ENCODE data around the gene TBC1D16. TPM values are rescaled to one million over a fixed set of nuclear protein-coding genes. Genes with fewer than 3 reads are reported as not detected.

The TBC1D16 gene
- total and polyA plus RNA-seq, 10 of the 15 experiments (the other 5 are each of a cell fraction or from before 2014, with no cell fraction given) = 0.01 to 0.13 (median 0.06) TPM; not detected in 3

DNA sequence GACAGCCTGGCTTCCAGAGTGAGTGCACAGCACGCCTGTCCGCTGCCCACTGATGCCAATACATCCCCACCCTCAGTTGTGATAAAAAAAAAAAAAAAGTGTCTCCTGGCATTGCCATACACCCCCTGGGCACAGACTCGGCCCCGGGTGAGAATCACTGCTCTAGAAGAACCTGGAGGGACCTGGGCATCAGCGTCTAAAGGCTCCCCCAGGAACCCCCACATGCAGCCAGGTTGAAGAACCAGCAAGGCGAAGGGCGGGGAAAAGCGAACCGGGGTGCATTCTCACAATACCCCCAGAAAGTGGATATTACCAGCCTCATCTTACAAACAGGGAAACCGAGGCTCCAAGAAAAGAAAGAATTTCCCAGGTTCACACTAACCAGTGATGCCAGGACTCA, 27.7 kb downstream of the TBC1D16 start:
- no peak overlapping the region for H3K4me2 ChIP-seq (ENCODE audit: control insufficient read depth, insufficient read depth)
- ChIA-PET RAD21 (ENCODE audit: unreplicated experiment) (interaction anchor here (1.3 kb wide), 1 partner anchor 93 kb away, joined by 3 read pairs; the partner anchor contains the start of gene GAA), POLR2A (interaction anchor here (0.8 kb wide), 1 partner anchor 10 kb away, joined by 3 read pairs; no protein-coding TSS in a partner anchor), SMC1A (ENCODE audit: uncharacterized antibody, unreplicated experiment) (interaction anchor here (1.9 kb wide), 1 partner anchor 14 kb away, joined by 5 read pairs; no protein-coding TSS in a partner anchor), CTCF (interaction anchor here (0.6 to 2.6 kb wide), 13 partner anchors 9 to 267 kb away, joined by 3 to 13 read pairs (median 6); no protein-coding TSS in a partner anchor)
- TF ChIP-seq, protein P1, sequence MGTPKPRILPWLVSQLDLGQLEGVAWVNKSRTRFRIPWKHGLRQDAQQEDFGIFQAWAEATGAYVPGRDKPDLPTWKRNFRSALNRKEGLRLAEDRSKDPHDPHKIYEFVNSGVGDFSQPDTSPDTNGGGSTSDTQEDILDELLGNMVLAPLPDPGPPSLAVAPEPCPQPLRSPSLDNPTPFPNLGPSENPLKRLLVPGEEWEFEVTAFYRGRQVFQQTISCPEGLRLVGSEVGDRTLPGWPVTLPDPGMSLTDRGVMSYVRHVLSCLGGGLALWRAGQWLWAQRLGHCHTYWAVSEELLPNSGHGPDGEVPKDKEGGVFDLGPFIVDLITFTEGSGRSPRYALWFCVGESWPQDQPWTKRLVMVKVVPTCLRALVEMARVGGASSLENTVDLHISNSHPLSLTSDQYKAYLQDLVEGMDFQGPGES (IDR thresholded peaks at IDR 0.05) = no peak
- TF ChIP-seq, protein P2, sequence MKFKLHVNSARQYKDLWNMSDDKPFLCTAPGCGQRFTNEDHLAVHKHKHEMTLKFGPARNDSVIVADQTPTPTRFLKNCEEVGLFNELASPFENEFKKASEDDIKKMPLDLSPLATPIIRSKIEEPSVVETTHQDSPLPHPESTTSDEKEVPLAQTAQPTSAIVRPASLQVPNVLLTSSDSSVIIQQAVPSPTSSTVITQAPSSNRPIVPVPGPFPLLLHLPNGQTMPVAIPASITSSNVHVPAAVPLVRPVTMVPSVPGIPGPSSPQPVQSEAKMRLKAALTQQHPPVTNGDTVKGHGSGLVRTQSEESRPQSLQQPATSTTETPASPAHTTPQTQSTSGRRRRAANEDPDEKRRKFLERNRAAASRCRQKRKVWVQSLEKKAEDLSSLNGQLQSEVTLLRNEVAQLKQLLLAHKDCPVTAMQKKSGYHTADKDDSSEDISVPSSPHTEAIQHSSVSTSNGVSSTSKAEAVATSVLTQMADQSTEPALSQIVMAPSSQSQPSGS (IDR thresholded peaks at IDR 0.05; ENCODE audit: low read length) = no peak
- TF ChIP-seq, protein P3, sequence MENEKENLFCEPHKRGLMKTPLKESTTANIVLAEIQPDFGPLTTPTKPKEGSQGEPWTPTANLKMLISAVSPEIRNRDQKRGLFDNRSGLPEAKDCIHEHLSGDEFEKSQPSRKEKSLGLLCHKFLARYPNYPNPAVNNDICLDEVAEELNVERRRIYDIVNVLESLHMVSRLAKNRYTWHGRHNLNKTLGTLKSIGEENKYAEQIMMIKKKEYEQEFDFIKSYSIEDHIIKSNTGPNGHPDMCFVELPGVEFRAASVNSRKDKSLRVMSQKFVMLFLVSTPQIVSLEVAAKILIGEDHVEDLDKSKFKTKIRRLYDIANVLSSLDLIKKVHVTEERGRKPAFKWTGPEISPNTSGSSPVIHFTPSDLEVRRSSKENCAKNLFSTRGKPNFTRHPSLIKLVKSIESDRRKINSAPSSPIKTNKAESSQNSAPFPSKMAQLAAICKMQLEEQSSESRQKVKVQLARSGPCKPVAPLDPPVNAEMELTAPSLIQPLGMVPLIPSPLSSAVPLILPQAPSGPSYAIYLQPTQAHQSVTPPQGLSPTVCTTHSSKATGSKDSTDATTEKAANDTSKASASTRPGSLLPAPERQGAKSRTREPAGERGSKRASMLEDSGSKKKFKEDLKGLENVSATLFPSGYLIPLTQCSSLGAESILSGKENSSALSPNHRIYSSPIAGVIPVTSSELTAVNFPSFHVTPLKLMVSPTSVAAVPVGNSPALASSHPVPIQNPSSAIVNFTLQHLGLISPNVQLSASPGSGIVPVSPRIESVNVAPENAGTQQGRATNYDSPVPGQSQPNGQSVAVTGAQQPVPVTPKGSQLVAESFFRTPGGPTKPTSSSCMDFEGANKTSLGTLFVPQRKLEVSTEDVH (IDR thresholded peaks at IDR 0.05; ENCODE audit: low read depth, partially characterized antibody) = no peak
- no peak for TF ChIP-seq CBX3 (IDR thresholded peaks at IDR 0.05; ENCODE audit: borderline replicate concordance, low read depth)
- no peak for TF ChIP-seq JUND (IDR thresholded peaks at IDR 0.05; ENCODE audit: low read depth, low read length)
- no peak for TF ChIP-seq DPF2 (IDR thresholded peaks at IDR 0.05)
- TF ChIP-seq, protein P4, sequence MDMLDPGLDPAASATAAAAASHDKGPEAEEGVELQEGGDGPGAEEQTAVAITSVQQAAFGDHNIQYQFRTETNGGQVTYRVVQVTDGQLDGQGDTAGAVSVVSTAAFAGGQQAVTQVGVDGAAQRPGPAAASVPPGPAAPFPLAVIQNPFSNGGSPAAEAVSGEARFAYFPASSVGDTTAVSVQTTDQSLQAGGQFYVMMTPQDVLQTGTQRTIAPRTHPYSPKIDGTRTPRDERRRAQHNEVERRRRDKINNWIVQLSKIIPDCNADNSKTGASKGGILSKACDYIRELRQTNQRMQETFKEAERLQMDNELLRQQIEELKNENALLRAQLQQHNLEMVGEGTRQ (IDR thresholded peaks at IDR 0.05; ENCODE audit: borderline replicate concordance, low read depth, low read length) = no peak
- no peak for TF ChIP-seq TCF3 (IDR thresholded peaks at IDR 0.05; ENCODE audit: borderline replicate concordance, insufficient read depth, low read depth, low read length)
- TF ChIP-seq, protein P5, sequence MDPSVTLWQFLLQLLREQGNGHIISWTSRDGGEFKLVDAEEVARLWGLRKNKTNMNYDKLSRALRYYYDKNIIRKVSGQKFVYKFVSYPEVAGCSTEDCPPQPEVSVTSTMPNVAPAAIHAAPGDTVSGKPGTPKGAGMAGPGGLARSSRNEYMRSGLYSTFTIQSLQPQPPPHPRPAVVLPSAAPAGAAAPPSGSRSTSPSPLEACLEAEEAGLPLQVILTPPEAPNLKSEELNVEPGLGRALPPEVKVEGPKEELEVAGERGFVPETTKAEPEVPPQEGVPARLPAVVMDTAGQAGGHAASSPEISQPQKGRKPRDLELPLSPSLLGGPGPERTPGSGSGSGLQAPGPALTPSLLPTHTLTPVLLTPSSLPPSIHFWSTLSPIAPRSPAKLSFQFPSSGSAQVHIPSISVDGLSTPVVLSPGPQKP (IDR thresholded peaks at IDR 0.05; ENCODE audit: low read depth, low read length) = no peak
- no peak for TF ChIP-seq MYB (IDR thresholded peaks at IDR 0.05; ENCODE audit: borderline replicate concordance, low read depth, low read length)
- TF ChIP-seq, protein P6, sequence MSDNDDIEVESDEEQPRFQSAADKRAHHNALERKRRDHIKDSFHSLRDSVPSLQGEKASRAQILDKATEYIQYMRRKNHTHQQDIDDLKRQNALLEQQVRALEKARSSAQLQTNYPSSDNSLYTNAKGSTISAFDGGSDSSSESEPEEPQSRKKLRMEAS (IDR thresholded peaks at IDR 0.05; ENCODE audit: low read depth, low read length) = no peak
- no peak for TF ChIP-seq SIX5 (IDR thresholded peaks at IDR 0.05; ENCODE audit: low read depth, low read length, severe bottlenecking)
- intact Hi-C loops (cut with micrococcal nuclease; ENCODE audit: unreplicated experiment) (no loop called here), in situ Hi-C loops (cut with MboI) (no loop called here)
- H3K9me3 ChIP-seq (replicated peaks; ENCODE audit: control insufficient read depth, insufficient read depth, low read length) = no peaks in the 10 kb centered on the region
- no peak overlapping the region for H3K9ac ChIP-seq (ENCODE audit: control insufficient read depth, insufficient read depth, low read length)
- no peaks in the 10 kb centered on the region for H4K20me1 ChIP-seq (ENCODE audit: control insufficient read depth, insufficient read depth)
- no peak overlapping the region for H3K4me3 ChIP-seq
- WGBS (ENCODE audit: insufficient coverage, insufficient replicate concordance, low lambda C conversion rate, missing lambda C conversion rate) = 57% methylated on average over 10 of the region's 10 CpGs
- H3K27me3 ChIP-seq (replicated peaks in 1 of 2; ENCODE audit: control insufficient read depth in 2 of 2, insufficient read depth in 2 of 2, low read length in 1 of 2) = no peaks in the 10 kb centered on the region; a peak in 1 of 4 replicates
- no peak for ATAC-seq
- H3K4me1 ChIP-seq (ENCODE audit: control insufficient read depth, insufficient read depth, low read length) = no peaks in the 10 kb centered on the region
- BruUV-seq (replicated peaks) = no TSS peak
- no peak for DNase-seq (ENCODE audit: low read depth, low spot score)
- H2AFZ ChIP-seq (ENCODE audit: control insufficient read depth, low read depth, low read length) = no peak overlapping the region
- H3K36me3 ChIP-seq (ENCODE audit: control insufficient read depth in 2 of 2, insufficient read depth in 2 of 2, low read length in 1 of 2) = no peaks in the 10 kb centered on the region
- H3K27ac ChIP-seq (ENCODE audit: control insufficient read depth, insufficient read depth) = no peak overlapping the region
- FAIRE-seq = no peak
- no peaks in the 10 kb centered on the region for H3K79me2 ChIP-seq (ENCODE audit: control insufficient read depth, insufficient read depth, low read length)

Data from GM12878 (cell line).